Head of caudate nucleus (tissue), 42 donors: ENCODE measurements around the gene GLTPD2.
A peak's percentile ranks its signal among the peaks of the same experiment; 100 is the strongest.
"Not testable (repeated sequence)": the region's sequence is repeated elsewhere in the genome, so short reads cannot be mapped to it uniquely, and the experiment has no call there.

ENCODE experiments used
- DNase-seq, 42 donors: peaks; one replicate each; pipeline versions ENCODE4 v3.0.0 to v3.0.0-alpha.2; 2020 to 2021; ENCODE audit warnings: mixed read lengths in 7 of 42
- intact Hi-C: fragments of 100-400 bp; cut with DNase I; formaldehyde crosslinking; loops from one replicate; pipeline ENCODE4 v1.15.0; 2022

The GLTPD2 gene

DNA sequence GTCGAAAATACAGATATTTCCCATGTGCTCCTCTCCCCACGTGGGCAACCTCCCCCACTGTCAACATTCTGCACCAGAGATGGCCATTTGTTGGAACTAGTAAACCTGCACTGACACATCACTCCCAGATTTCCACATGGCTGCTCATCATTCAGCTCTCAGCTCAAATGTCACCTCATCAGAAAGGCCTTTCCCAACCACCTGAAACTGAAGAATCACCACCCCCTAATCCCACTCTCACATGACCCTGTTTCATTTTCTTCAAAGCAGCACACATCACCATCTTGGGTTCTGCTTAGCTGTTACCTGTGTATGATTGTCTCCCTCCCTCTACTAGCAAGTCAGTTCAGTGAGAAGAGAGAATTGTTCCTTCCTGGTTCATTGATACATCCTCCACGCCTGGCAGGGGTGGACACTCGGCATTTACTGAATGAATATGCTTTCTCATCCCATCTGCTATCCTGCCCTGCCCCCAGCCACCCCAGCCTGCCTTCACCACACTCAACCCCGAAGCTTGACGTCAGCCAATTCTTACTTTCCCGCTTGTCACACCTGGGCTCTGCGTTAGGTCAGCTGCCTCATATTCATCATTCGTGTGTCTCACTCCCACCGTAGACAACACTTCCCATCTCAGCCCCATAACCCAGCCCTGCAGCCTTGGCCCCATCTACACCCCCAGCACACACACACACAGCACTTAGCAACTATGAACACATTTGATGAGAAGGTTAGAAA, 11.9 kb downstream of the GLTPD2 start:
- DNase-seq: no peak
- intact Hi-C loops: no loop called here

DNA sequence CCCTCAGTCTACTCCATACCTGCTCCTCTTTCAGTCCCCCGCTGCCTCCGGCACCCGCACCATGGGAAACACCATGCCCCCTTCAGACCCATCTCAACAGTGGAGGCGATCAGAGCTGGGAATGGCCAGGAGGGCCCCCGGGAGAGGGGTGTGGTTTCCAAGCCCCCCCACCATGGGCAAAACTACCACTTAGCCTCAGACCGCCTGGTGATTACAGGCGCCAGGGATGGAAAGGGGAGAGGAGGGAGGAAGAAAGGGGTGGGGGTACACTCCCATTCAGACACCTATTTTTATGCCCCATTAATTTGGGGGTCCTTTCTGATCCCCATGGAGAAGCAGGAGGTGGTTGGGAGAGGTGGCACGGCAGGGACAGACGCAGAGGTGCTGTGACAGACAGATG, 13.5 kb downstream of the GLTPD2 start, which contains the start of gene C17orf114:
C17orf114 (minus strand) TSS at position 101 of the 400 bp plus-strand sequence.
- intact Hi-C loops: no loop called here
- no peak for DNase-seq

DNA sequence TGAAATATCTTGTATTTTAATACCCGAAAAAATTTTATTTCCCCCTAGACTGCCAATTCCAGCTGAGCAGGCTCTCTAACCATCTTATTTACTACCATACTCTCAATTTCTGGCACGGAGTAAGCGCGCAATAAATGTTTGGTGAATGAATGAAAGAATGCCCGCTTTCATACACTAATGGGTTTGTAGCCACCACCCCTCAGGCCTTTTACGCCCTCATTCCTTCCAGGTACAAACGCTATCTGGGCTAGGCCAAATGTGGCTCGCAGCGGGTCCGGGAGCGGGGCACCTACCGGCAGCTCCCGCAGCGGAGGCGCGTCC, 17.7 kb downstream of the GLTPD2 start:
- intact Hi-C loops: no loop called here
- DNase-seq: peak in 5 of 42 donors; percentile 8 to 46 (median 22)

- intact Hi-C loops: no loop called here
- peak; percentile 41 to 91 (median 82) for DNase-seq
Observed at GRCh38 chr17:4806777-4807604, 18.2 kb downstream of the GLTPD2 start, which contains the start of gene PLD2. TSS of gene PLD2 (plus strand) at chr17:4807152. CDS start at chr17:4807773, 621 bp downstream.

- peak in 2 of 42 donors; percentile 17 to 21 for DNase-seq
- intact Hi-C loops: no loop called here
Observed at GRCh38 chr17:4807605-4808377, 19.0 kb downstream of the GLTPD2 start.

GRCh38 chr17:4808378-4808767, 19.6 kb downstream of the GLTPD2 start:
- intact Hi-C loops: no loop called here
- peak in 41 of 42 donors; percentile 16 to 85 (median 66) for DNase-seq

GRCh38 chr17:4810696-4811290, 22.0 kb downstream of the GLTPD2 start:
- intact Hi-C loops: no loop called here
- no peak for DNase-seq

- intact Hi-C loops: no loop called here
Observed at GRCh38 chr17:4811471-4811870, 22.7 kb downstream of the GLTPD2 start.

GRCh38 chr17:4812690-4813089, 23.9 kb downstream of the GLTPD2 start:
- no peak for DNase-seq
- intact Hi-C loops: no loop called here

More at GRCh38 chr17:4811471-4811870, 22.7 kb downstream of the GLTPD2 start:
- DNase-seq: no peak

- DNase-seq: peak in 1 of 42 donors; percentile 23
- intact Hi-C loops: no loop called here
Observed at GRCh38 chr17:4815043-4815675, 26.4 kb downstream of the GLTPD2 start.

DNA sequence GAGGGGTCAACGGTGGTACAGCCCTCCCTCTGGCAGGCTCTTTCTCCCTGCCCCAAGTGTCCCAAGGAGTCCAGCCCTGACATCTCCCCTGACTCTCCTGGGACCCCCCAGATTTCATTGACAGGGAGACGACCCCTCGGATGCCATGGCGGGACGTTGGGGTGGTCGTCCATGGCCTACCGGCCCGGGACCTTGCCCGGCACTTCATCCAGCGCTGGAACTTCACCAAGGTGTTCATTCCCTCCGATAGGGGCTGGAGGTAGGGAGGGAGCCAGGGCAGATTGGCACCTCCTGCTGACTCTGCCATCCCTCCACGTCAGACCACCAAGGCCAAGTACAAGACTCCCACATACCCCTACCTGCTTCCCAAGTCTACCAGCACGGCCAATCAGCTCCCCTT, 28.1 kb downstream of the GLTPD2 start:
- DNase-seq: no peak

DNA sequence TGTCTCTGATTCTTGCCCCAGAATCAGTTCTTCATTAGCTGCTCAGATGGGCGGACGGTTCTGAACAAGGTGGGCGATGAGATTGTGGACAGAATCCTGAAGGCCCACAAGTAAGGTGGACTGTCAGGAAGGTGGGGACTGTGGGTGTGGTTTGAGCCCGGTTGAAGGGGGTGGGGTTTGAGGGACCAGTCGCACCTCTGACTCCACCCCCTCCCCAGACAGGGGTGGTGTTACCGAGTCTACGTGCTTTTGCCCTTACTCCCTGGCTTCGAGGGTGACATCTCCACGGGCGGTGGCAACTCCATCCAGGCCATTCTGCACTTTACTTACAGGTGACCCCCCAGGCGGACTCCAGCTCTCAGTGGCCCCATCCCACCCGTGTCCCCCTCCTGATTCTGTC, 29.5 kb downstream of the GLTPD2 start:
- intact Hi-C loops: no loop called here
- DNase-seq: no peak

More for the DNA sequence above, 28.1 kb downstream of the GLTPD2 start:
- intact Hi-C loops: no loop called here

DNA sequence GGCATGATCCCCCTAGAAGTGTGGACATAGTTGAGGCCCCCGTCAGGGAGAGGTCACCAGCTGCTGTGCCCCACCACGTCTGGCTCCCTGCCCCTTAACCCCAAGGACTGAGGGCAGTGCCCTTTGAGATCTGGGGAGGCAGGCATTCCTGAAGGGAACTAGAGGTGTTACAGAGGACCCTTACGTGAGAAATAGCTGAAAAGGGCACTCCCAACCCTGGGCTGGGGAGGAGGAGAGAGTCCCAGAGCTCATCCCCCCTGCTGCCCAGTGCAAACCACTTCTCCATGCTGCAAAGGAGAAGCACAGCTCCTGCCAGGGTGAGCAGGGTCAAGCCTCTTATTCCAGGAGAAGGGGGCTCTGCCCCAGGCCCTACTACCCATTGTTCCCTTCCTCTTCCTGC, 34.1 kb downstream of the GLTPD2 start:
- intact Hi-C loops: no loop called here

DNA sequence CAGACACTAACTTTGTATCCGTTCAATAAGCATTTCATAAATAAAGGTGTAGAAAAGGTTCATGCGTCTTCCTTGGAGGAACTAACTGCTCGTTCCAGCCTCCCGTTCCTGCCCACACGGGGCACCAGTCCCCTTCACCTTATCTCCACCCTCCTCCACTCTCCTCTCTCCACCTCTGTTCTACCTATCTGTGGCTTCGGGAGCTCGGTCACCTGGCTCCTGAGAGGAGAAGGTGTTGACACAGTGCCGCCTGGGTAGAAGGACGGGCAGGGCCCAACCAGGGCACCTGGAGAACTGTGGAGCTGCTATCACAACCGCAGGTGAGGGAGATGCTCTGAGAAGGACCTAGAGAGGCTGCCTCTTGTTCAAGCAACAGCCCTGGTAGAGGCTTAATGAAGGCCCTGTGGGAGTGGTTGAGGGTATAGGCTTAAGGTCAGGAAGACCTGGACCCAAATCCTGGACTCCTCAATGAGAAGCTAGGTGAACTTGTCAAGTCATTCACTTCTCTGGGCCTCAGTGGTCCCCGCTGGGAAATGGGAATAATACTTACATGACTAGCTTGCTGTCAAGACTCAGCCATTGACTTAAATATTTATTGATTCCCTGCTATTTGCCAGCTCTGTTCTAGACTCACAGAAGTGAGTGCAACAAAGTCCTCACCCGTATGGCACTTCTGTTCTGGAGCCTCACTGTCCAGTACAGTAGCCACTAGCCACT, 34.8 kb downstream of the GLTPD2 start:
- intact Hi-C loops: no loop called here

More for the DNA sequence above, 34.1 kb downstream of the GLTPD2 start:
- no peak for DNase-seq

GRCh38 chr17:4827399-4827798, 38.6 kb downstream of the GLTPD2 start:
- no peak for DNase-seq
- intact Hi-C loops: no loop called here

More for the DNA sequence above, 34.8 kb downstream of the GLTPD2 start:
- DNase-seq: no peak

DNA sequence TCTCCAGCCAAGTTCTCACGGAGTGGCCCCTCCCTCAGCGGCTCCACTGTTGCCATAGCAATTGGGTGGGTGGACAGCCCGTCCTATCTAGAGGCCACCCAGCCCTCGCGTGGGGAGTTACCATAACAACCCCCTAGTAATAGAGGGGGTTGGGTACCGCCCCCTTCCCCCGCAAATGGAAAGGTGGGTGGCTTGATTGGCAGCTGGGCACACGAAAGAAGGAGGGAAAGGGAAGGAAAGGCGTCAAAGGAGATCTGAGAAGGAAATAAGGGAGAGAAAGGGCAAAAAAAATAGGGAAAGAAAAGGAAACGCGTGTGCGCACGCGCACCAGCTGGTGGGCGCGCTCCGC, 44.0 kb downstream of the GLTPD2 start:
- intact Hi-C loops: loop anchor here (2.0 to 10.0 kb wide), 2 partner anchors 42 to 52 kb away; no protein-coding TSS in a partner anchor
- not testable (repeated sequence) for DNase-seq

DNA sequence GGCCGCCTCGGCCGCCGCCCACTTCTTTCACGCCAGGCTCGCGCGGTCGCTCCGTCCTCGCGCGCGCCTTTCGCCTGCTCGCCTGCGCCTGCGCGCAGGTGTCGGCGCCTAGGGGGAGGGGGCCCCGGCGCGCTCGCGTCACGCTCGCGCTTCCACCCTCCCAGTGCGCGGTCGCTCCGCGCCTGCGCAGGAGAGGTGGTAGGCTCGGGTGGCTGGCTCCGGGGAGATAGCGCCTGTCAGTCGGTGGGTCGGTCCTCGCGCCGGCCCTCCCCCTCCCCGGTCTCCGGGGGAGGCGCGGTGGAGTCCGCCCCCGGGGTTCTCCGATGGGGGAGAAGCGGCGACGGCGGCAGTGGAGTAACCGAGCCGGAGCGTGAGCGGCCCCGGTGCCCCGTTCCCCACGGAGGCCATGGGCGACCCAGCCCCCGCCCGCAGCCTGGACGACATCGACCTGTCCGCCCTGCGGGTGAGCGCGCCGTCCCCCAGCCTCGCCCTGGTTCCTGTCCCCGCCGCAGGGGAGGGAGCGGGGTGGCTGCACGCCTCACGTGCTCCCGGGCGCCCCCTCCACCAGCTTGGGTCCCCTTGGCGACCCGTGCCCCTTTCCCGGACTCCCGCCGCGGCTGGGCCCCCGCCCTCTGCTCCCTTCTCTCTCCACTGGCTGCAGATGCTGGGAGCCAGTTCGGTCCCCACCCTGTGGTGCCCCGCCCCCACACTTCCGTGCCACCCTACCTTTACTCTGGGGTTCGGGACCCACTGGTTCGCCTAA, 44.6 kb downstream of the GLTPD2 start, which contains the start of gene MINK1:
MINK1 (plus strand) TSS at position 163 of the 763 bp plus-strand sequence; CDS start at position 407, 244 bp downstream.
- DNase-seq: peak; percentile 55 to 94 (median 88)
- intact Hi-C loops: loop anchor here (2.0 to 10.0 kb wide), 2 partner anchors 43 to 51 kb away; no protein-coding TSS in a partner anchor
